Measurements from ENCODE around the gene CLMN. TPM values are rescaled to one million over a fixed set of nuclear protein-coding genes. Genes with fewer than 3 reads are reported as not detected.

CLMN gene
- total and polyA plus RNA-seq, 2 of the 4 experiments (the other 2 are of a cell fraction), result 0.10 to 0.18 TPM

DNA sequence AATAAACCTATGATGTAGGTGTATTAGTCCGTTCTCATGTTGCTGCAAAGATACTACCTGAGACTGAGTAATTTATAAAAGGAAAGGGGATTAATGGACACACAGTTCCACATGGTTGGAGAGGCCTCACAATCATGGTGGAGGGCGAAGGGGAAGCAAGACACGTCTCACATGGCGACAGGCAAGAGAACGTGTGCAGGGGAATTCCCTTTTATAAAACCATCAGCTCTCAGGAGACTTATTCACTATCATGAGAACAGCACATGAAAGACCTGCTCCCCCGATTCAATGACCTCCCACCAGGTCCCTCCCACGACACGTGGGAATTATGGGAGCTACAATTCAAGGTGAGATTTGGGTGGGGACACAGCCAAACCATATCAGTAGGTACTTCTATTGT lies 103.7 kb downstream of the CLMN start:
- Histone ChIP-seq H3K36me3 (ENCODE audit: control insufficient read depth, insufficient read depth, low read length) (no peaks in the 10 kb centered on the region), H3K27me3 (ENCODE audit: control insufficient read depth, insufficient read depth, low read length) (no peaks in the 10 kb centered on the region; the same call in none of the 2 replicates), H3K4ac (ENCODE audit: low read depth, low read length) (no peak overlapping the region), H2AK9ac (replicated peaks; ENCODE audit: low read depth, low read length, poor library complexity) (no peak overlapping the region), H3K27ac (ENCODE audit: insufficient read depth, low read length) (no peak overlapping the region), H3K4me1 (ENCODE audit: control insufficient read depth, insufficient read depth, low read length) (no peaks in the 10 kb centered on the region; the same call in 1 of the 2 replicates), H3K9me1 (ENCODE audit: insufficient read depth, low read length) (no peaks in the 10 kb centered on the region), H4K20me1 (ENCODE audit: insufficient read depth, low read length) (no peaks in the 10 kb centered on the region), H2AK5ac (ENCODE audit: low read depth, low read length) (no peak overlapping the region), H3K56ac (ENCODE audit: extremely low read depth, insufficient read depth, low read length) (no peak overlapping the region), H4K5ac (ENCODE audit: low read depth, low read length) (no peak overlapping the region), H3K18ac (ENCODE audit: low read depth, low read length) (no peak overlapping the region), H2BK20ac (ENCODE audit: low read depth, low read length) (no peak overlapping the region), H2BK5ac (ENCODE audit: low read depth, low read length, poor library complexity, severe bottlenecking) (no peak overlapping the region), H3K4me2 (ENCODE audit: low read depth, low read length) (no peak overlapping the region), H3K23ac (ENCODE audit: low read depth, low read length) (no peak overlapping the region), H3K14ac (replicated peaks; ENCODE audit: low read depth, low read length) (no peak overlapping the region), H3K9ac (ENCODE audit: low read depth, low read length) (no peak overlapping the region), H2AFZ (replicated peaks; ENCODE audit: low read length, poor library complexity) (no peak overlapping the region), H4K8ac (ENCODE audit: low read depth in 2 of 2, low read length in 2 of 2) (no peak overlapping the region), H3K9me3 (ENCODE audit: control insufficient read depth, insufficient read depth, low read length) (no peaks in the 10 kb centered on the region), H2BK120ac (ENCODE audit: low read depth, low read length) (no peak overlapping the region), H4K91ac (ENCODE audit: insufficient read depth, low read depth, low read length) (no peak overlapping the region), H3K79me1 (ENCODE audit: low read depth in 1 of 2, low read length in 2 of 2) (no peaks in the 10 kb centered on the region), H2BK15ac (ENCODE audit: low read depth, low read length) (no peak overlapping the region), H3K4me3 (ENCODE audit: insufficient read depth, low read depth, low read length) (no peak overlapping the region)
- no CpG with 5 or more reads among the region's 8 CpGs for WGBS, 2 experiments (ENCODE audit: extremely low coverage in 2 of 2, insufficient read length in 1 of 2)
- TF ChIP-seq MAZ (IDR thresholded peaks at IDR 0.05; ENCODE audit: borderline replicate concordance, low read depth, low read length) (no peak), CEBPB (IDR thresholded peaks at IDR 0.05; ENCODE audit: low read depth, low read length) (no peak), RCOR1 (IDR thresholded peaks at IDR 0.05; ENCODE audit: insufficient replicate concordance, low read length) (no peak), NFE2L2 (IDR thresholded peaks at IDR 0.05; ENCODE audit: low read depth, low read length) (no peak), SMC3 (IDR thresholded peaks at IDR 0.05; ENCODE audit: low read depth, low read length) (no peak), BHLHE40 (IDR thresholded peaks at IDR 0.05; ENCODE audit: low read depth, low read length) (no peak), FOS (IDR thresholded peaks at IDR 0.05; ENCODE audit: low read depth, low read length) (no peak), RAD21 (IDR thresholded peaks at IDR 0.05; ENCODE audit: low read length) (no peak), MXI1 (IDR thresholded peaks at IDR 0.05; ENCODE audit: borderline replicate concordance, low read depth, low read length) (no peak)
- TF ChIP-seq, protein P1, sequence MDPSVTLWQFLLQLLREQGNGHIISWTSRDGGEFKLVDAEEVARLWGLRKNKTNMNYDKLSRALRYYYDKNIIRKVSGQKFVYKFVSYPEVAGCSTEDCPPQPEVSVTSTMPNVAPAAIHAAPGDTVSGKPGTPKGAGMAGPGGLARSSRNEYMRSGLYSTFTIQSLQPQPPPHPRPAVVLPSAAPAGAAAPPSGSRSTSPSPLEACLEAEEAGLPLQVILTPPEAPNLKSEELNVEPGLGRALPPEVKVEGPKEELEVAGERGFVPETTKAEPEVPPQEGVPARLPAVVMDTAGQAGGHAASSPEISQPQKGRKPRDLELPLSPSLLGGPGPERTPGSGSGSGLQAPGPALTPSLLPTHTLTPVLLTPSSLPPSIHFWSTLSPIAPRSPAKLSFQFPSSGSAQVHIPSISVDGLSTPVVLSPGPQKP (IDR thresholded peaks at IDR 0.05; ENCODE audit: borderline replicate concordance, low read depth, low read length), result no peak
- TF ChIP-seq, protein P2, sequence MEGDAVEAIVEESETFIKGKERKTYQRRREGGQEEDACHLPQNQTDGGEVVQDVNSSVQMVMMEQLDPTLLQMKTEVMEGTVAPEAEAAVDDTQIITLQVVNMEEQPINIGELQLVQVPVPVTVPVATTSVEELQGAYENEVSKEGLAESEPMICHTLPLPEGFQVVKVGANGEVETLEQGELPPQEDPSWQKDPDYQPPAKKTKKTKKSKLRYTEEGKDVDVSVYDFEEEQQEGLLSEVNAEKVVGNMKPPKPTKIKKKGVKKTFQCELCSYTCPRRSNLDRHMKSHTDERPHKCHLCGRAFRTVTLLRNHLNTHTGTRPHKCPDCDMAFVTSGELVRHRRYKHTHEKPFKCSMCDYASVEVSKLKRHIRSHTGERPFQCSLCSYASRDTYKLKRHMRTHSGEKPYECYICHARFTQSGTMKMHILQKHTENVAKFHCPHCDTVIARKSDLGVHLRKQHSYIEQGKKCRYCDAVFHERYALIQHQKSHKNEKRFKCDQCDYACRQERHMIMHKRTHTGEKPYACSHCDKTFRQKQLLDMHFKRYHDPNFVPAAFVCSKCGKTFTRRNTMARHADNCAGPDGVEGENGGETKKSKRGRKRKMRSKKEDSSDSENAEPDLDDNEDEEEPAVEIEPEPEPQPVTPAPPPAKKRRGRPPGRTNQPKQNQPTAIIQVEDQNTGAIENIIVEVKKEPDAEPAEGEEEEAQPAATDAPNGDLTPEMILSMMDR (conservative IDR thresholded peaks at IDR 0.05; ENCODE audit: low read depth, low read length), result no peak
- ChIA-PET CTCF (no interaction called here), POLR2A (ENCODE audit: unreplicated experiment) (no interaction called here)
- BruUV-seq (replicated peaks), result no TSS peak
- in situ Hi-C loops (cut with MboI; ENCODE audit: low sequenced_read_pairs), result no loop called here
- DNase-seq, result no peak
- ATAC-seq (ENCODE audit: low read depth), result no peak
- dilution Hi-C loops (cut with HindIII; ENCODE audit: low sequenced_read_pairs, unreplicated experiment), result no loop called here
- intact Hi-C loops (cut with micrococcal nuclease), result no loop called here

All from IMR-90 (cell line).